CD8-positive, alpha-beta memory T cell (primary cell): ENCODE measurements around the gene KIF16B. TPM values are rescaled to one million over a fixed set of nuclear protein-coding genes. Genes with fewer than 3 reads are reported as not detected.

Experiments
- CTCF ChIA-PET: fragments of 350-600 bp; sonication (Branson Sonifier 250); formaldehyde crosslinking; loops from one replicate; lab custom pipeline; 2021; ENCODE audit warnings: antibody characterized with exemption; lab: Charles Lee
- POLR2A ChIA-PET: fragments of 350-600 bp; sonication (Branson Sonifier 250); formaldehyde crosslinking; loops from one replicate; lab custom pipeline; 2021; ENCODE audit warnings: antibody characterized with exemption; lab: Charles Lee
- DNase-seq, 5 donors: peaks; one replicate each; pipeline versions ENCODE4 v3.0.0 to v3.0.0-alpha.2; 2020 to 2022; ENCODE audit warnings: mixed read lengths in 1 of 5
- H3K27ac ChIP-seq: one replicate; pipeline ENCODE4 v1.7.0; 2013; ENCODE audit warnings: low read depth, mild to moderate bottlenecking, low read length, moderate library complexity
- H3K27me3 ChIP-seq: 2 replicates; pipeline ENCODE4 v1.7.0; 2013; ENCODE audit warnings: low read length, mild to moderate bottlenecking; ENCODE audit not compliant: insufficient read depth, poor library complexity, severe bottlenecking
- H3K36me3 ChIP-seq: 2 replicates; pipeline ENCODE4 v1.7.0; 2013; ENCODE audit warnings: mild to moderate bottlenecking, low read length, moderate library complexity; ENCODE audit not compliant: insufficient read depth
- H3K4me1 ChIP-seq: 2 replicates; pipeline ENCODE4 v1.7.0; 2013; ENCODE audit warnings: mild to moderate bottlenecking, low read length, moderate library complexity; ENCODE audit not compliant: insufficient read depth
- H3K4me3 ChIP-seq: 2 replicates; pipeline ENCODE4 v1.7.0; 2013; ENCODE audit warnings: mild to moderate bottlenecking, low read length
- H3K9me3 ChIP-seq: 2 replicates; pipeline ENCODE4 v1.7.0; 2013; ENCODE audit warnings: mild to moderate bottlenecking, low read length
- H3K27ac Mint-ChIP-seq, 8 donors: one replicate each; pipeline ENCODE4 v1.8.0; 2020 to 2021; ENCODE audit warnings: mixed read lengths in 8 of 8, mild to moderate bottlenecking in 6 of 8, inconsistent platforms in 3 of 8, moderate library complexity in 3 of 8
- H3K27me3 Mint-ChIP-seq, 2 donors: one replicate each; pipeline ENCODE4 v1.8.0; 2020 to 2021; ENCODE audit warnings: mixed read lengths in 2 of 2, mild to moderate bottlenecking in 1 of 2, moderate library complexity in 1 of 2
- H3K36me3 Mint-ChIP-seq, 3 donors: one replicate each; pipeline ENCODE4 v1.8.0; 2020 to 2021; ENCODE audit warnings: mixed read lengths in 3 of 3, inconsistent platforms in 1 of 3, mild to moderate bottlenecking in 1 of 3
- H3K4me1 Mint-ChIP-seq, 3 donors: one replicate each; pipeline ENCODE4 v1.8.0; 2020 to 2021; ENCODE audit warnings: mixed read lengths in 3 of 3, inconsistent platforms in 1 of 3, mild to moderate bottlenecking in 1 of 3
- H3K4me3 Mint-ChIP-seq, 7 donors: one replicate each; pipeline ENCODE4 v1.8.0; 2020 to 2021; ENCODE audit warnings: mixed read lengths in 7 of 7, mild to moderate bottlenecking in 6 of 7, moderate library complexity in 4 of 7, inconsistent platforms in 2 of 7
- H3K9me3 Mint-ChIP-seq, 5 donors: one replicate each; pipeline ENCODE4 v1.8.0; 2020 to 2022; ENCODE audit warnings: mixed read lengths in 5 of 5, mild to moderate bottlenecking in 3 of 5, moderate library complexity in 2 of 5, inconsistent platforms in 1 of 5
- polyA plus RNA-seq: library from polyadenylated mRNA; unstranded; fragments of 300-500 nt; fragmentation: Illumina TruSeq; gene quantifications from one replicate; pipeline ENCODE4 v1.2.3, GENCODE V29; 2021
- total RNA-seq, 2 experiments: library from RNA; stranded (reverse); gene quantifications; one replicate each; pipeline ENCODE4 v1.2.3, GENCODE V29; 2021

The KIF16B gene
- total and polyA plus RNA-seq, 3 experiments from 2014 or later = 3.2 to 6.0 (median 3.4) TPM

- Histone ChIP-seq H3K4me3 (no peak overlapping the region), H3K9me3 (no peaks in the 10 kb centered on the region), H3K36me3 (no peaks in the 10 kb centered on the region), H3K4me1 (no peaks in the 10 kb centered on the region), H3K27me3 (no peaks in the 10 kb centered on the region), H3K27ac (no peak overlapping the region)
- ChIA-PET POLR2A (no interaction called here), CTCF (no interaction called here)
- Mint-ChIP-seq H3K9me3 (no peaks in the 10 kb centered on the region), H3K4me3 (no peak overlapping the region), H3K27ac (no peak overlapping the region), H3K36me3 (peaks cover 0 to 5% (median 4%) of the 10 kb centered on the region in 3 donors), H3K4me1 (no peaks in the 10 kb centered on the region), H3K27me3 (no peaks in the 10 kb centered on the region)
- no peak for DNase-seq
These were observed 114.1 kb downstream of the KIF16B start for GRCh38 chr20:16459019-16459700.

- Mint-ChIP-seq H3K9me3 (no peaks in the 10 kb centered on the region), H3K36me3 (peaks cover 0 to 3% (median 0%) of the 10 kb centered on the region in 3 donors), H3K27me3 (no peaks in the 10 kb centered on the region), H3K4me1 (no peaks in the 10 kb centered on the region), H3K4me3 (no peak overlapping the region), H3K27ac (peak overlapping the region in 1 of 8 donors; percentile 36)
- no peak overlapping the region for H3K27ac ChIP-seq
- H3K4me3 ChIP-seq = no peak overlapping the region
- POLR2A ChIA-PET = no interaction called here
- no peak for DNase-seq
- CTCF ChIA-PET = no interaction called here
- H3K9me3 ChIP-seq = no peaks in the 10 kb centered on the region
- no peaks in the 10 kb centered on the region for H3K4me1 ChIP-seq
- no peaks in the 10 kb centered on the region for H3K36me3 ChIP-seq
- H3K27me3 ChIP-seq = no peaks in the 10 kb centered on the region
These were observed 115.7 kb downstream of the KIF16B start for GRCh38 chr20:16457514-16457913.

GRCh38 chr20:16455324-16455723, 117.9 kb downstream of the KIF16B start:
- no peaks in the 10 kb centered on the region for H3K27me3 ChIP-seq
- ChIA-PET POLR2A (no interaction called here), CTCF (no interaction called here)
- Mint-ChIP-seq H3K9me3 (no peaks in the 10 kb centered on the region), H3K27me3 (no peaks in the 10 kb centered on the region), H3K27ac (no peak overlapping the region), H3K36me3 (peaks cover 0 to 9% (median 3%) of the 10 kb centered on the region in 3 donors), H3K4me3 (no peak overlapping the region), H3K4me1 (peaks cover 0 to 3% (median 0%) of the 10 kb centered on the region in 3 donors)
- DNase-seq = no peak
- H3K36me3 ChIP-seq = no peaks in the 10 kb centered on the region
- H3K4me3 ChIP-seq = no peak overlapping the region
- H3K9me3 ChIP-seq = no peaks in the 10 kb centered on the region
- no peak overlapping the region for H3K27ac ChIP-seq
- no peaks in the 10 kb centered on the region for H3K4me1 ChIP-seq

GRCh38 chr20:16451982-16452381, 121.3 kb downstream of the KIF16B start:
- Histone ChIP-seq H3K9me3 (no peaks in the 10 kb centered on the region), H3K4me3 (no peak overlapping the region), H3K36me3 (no peaks in the 10 kb centered on the region), H3K27ac (no peak overlapping the region), H3K4me1 (no peaks in the 10 kb centered on the region), H3K27me3 (no peaks in the 10 kb centered on the region)
- ChIA-PET POLR2A (no interaction called here), CTCF (no interaction called here)
- H3K4me3 Mint-ChIP-seq = no peak overlapping the region
- peaks cover 0 to 20% (median 8%) of the 10 kb centered on the region in 3 donors for H3K36me3 Mint-ChIP-seq
- H3K4me1 Mint-ChIP-seq = peaks cover 0 to 3% (median 3%) of the 10 kb centered on the region in 3 donors
- no peak for DNase-seq
- no peaks in the 10 kb centered on the region for H3K9me3 Mint-ChIP-seq
- peaks cover 0 to 1% of the 10 kb centered on the region in 2 donors for H3K27me3 Mint-ChIP-seq
- peak overlapping the region in 1 of 8 donors; percentile 51 for H3K27ac Mint-ChIP-seq

- Mint-ChIP-seq H3K9me3 (no peaks in the 10 kb centered on the region), H3K4me3 (no peak overlapping the region), H3K4me1 (peaks cover 0 to 3% (median 3%) of the 10 kb centered on the region in 3 donors), H3K27me3 (peaks cover 0 to 1% of the 10 kb centered on the region in 2 donors), H3K27ac (no peak overlapping the region), H3K36me3 (peaks cover under 1 to 19% (median 8%) of the 10 kb centered on the region in 3 donors)
- H3K27ac ChIP-seq = no peak overlapping the region
- H3K4me1 ChIP-seq = no peaks in the 10 kb centered on the region
- no peaks in the 10 kb centered on the region for H3K27me3 ChIP-seq
- no peaks in the 10 kb centered on the region for H3K36me3 ChIP-seq
- no peaks in the 10 kb centered on the region for H3K9me3 ChIP-seq
- ChIA-PET CTCF (no interaction called here), POLR2A (no interaction called here)
- no peak overlapping the region for H3K4me3 ChIP-seq
- DNase-seq = no peak
These were observed 122.2 kb downstream of the KIF16B start for GRCh38 chr20:16451001-16451400.

- Histone ChIP-seq H3K9me3 (no peaks in the 10 kb centered on the region), H3K27ac (no peak overlapping the region), H3K4me3 (no peak overlapping the region), H3K27me3 (no peaks in the 10 kb centered on the region), H3K36me3 (no peaks in the 10 kb centered on the region), H3K4me1 (no peaks in the 10 kb centered on the region)
- H3K36me3 Mint-ChIP-seq = peaks cover 2 to 20% (median 8%) of the 10 kb centered on the region in 3 donors
- ChIA-PET POLR2A (no interaction called here), CTCF (no interaction called here)
- H3K27me3 Mint-ChIP-seq = peaks cover 0 to 1% of the 10 kb centered on the region in 2 donors
- no peak overlapping the region for H3K27ac Mint-ChIP-seq
- peaks cover 0 to 3% (median 3%) of the 10 kb centered on the region in 3 donors for H3K4me1 Mint-ChIP-seq
- no peak overlapping the region for H3K4me3 Mint-ChIP-seq
- no peak for DNase-seq
- no peaks in the 10 kb centered on the region for H3K9me3 Mint-ChIP-seq
These were observed 126.3 kb downstream of the KIF16B start for GRCh38 chr20:16446991-16447390.

- no peak for DNase-seq
- Mint-ChIP-seq H3K4me1 (peaks cover 0 to 3% (median 3%) of the 10 kb centered on the region in 3 donors), H3K36me3 (peaks cover 2 to 21% (median 8%) of the 10 kb centered on the region in 3 donors), H3K4me3 (no peak overlapping the region), H3K9me3 (peaks cover 0 to 3% (median 0%) of the 10 kb centered on the region in 5 donors), H3K27ac (no peak overlapping the region), H3K27me3 (peaks cover 0 to 1% of the 10 kb centered on the region in 2 donors)
- Histone ChIP-seq H3K27ac (no peak overlapping the region), H3K4me3 (no peak overlapping the region), H3K9me3 (no peaks in the 10 kb centered on the region), H3K27me3 (no peaks in the 10 kb centered on the region), H3K36me3 (no peaks in the 10 kb centered on the region), H3K4me1 (no peaks in the 10 kb centered on the region)
- ChIA-PET CTCF (no interaction called here), POLR2A (no interaction called here)
These were observed 127.0 kb downstream of the KIF16B start for GRCh38 chr20:16446246-16446645.

GRCh38 chr20:16445482-16445881, 127.8 kb downstream of the KIF16B start:
- H3K4me3 ChIP-seq = no peak overlapping the region
- H3K9me3 Mint-ChIP-seq = peaks cover 0 to 4% (median 0%) of the 10 kb centered on the region in 5 donors
- H3K4me1 Mint-ChIP-seq = peaks cover 0 to 7% (median 4%) of the 10 kb centered on the region in 3 donors
- H3K27ac ChIP-seq = no peak overlapping the region
- no peaks in the 10 kb centered on the region for H3K36me3 ChIP-seq
- POLR2A ChIA-PET = no interaction called here
- H3K9me3 ChIP-seq = no peaks in the 10 kb centered on the region
- no peak overlapping the region for H3K27ac Mint-ChIP-seq
- peaks cover 2 to 19% (median 7%) of the 10 kb centered on the region in 3 donors for H3K36me3 Mint-ChIP-seq
- no peak for DNase-seq
- H3K4me1 ChIP-seq = no peaks in the 10 kb centered on the region
- H3K4me3 Mint-ChIP-seq = no peak overlapping the region
- CTCF ChIA-PET = no interaction called here
- no peaks in the 10 kb centered on the region for H3K27me3 ChIP-seq
- H3K27me3 Mint-ChIP-seq = peaks cover 0 to 1% of the 10 kb centered on the region in 2 donors
